Gastrocnemius medialis (tissue), 4 donors: Measurements from ENCODE around the gene PLPPR1.

Source experiments
- CTCF ChIP-seq, 5 experiments: fragments of 450-650 bp in 3 of 5; fragments of 200-600 bp in 2 of 5; sonication (generic) in 2 of 5; IDR thresholded peaks in 4 of 5; conservative IDR thresholded peaks in 1 of 5; 1 replicate in 4 of 5; 2 replicates in 1 of 5; pipeline ENCODE4 v1.5.1; 2016 to 2019; ENCODE audit warnings: antibody characterized with exemption in 5 of 5, mild to moderate bottlenecking in 3 of 5, moderate library complexity in 3 of 5
- POLR2A ChIP-seq, 2 donors: fragments of 450-650 bp; IDR thresholded peaks; one replicate each; pipeline ENCODE4 v1.6.1; 2017; ENCODE audit warnings: antibody characterized with exemption in 2 of 2, mild to moderate bottlenecking in 2 of 2, moderate library complexity in 2 of 2

GRCh38 chr9:101055516-101055915 lies 27.0 kb downstream of the PLPPR1 start:
- TF ChIP-seq CTCF (IDR thresholded peaks at IDR 0.05 in 4 of 5, conservative IDR thresholded peaks at IDR 0.05 in 1 of 5) (no peak), POLR2A (IDR thresholded peaks at IDR 0.05) (no peak)
